Measurements from ENCODE around the gene CHORDC1. TPM values are rescaled to one million over a fixed set of nuclear protein-coding genes. Genes with fewer than 3 reads are reported as not detected.

The CHORDC1 gene
- total and polyA plus RNA-seq, 2 donors (not counting 3 experiments of a cell fraction or from before 2014, with no cell fraction given): 30.3 to 56.8 TPM

- DNase-seq (ENCODE audit: low read depth, low spot score) (no peak), FAIRE-seq (no peak)
- ChIA-PET POLR2A (no interaction called here), CTCF (interaction anchor here (1.0 kb wide), 1 partner anchor 9 kb away, joined by 3 read pairs; no protein-coding TSS in a partner anchor)
- no peaks in the 10 kb centered on the region for H3K27me3 ChIP-seq (ENCODE audit: control insufficient read depth in 2 of 2, insufficient read depth in 2 of 2, low read length in 2 of 2)
- intact Hi-C loops (cut with micrococcal nuclease): no loop called here
- H3K9me1 ChIP-seq (replicated peaks; ENCODE audit: control insufficient read depth, extremely low read depth, insufficient read depth, low read length): no peaks in the 10 kb centered on the region
- no TSS peak for BruUV-seq (replicated peaks)
- H3K9me3 ChIP-seq (replicated peaks; ENCODE audit: control insufficient read depth, insufficient read depth, low read length): no peaks in the 10 kb centered on the region
- H2AFZ ChIP-seq (ENCODE audit: low read depth, low read length): no peak overlapping the region
- no peaks in the 10 kb centered on the region for H4K20me1 ChIP-seq (replicated peaks; ENCODE audit: control insufficient read depth, extremely low read depth, insufficient read depth, low read length)
- H3K9ac ChIP-seq (replicated peaks; ENCODE audit: extremely low read depth, insufficient read depth, low read length): no peak overlapping the region
- H3K4me3 ChIP-seq (replicated peaks in 1 of 3; ENCODE audit: insufficient read depth in 1 of 3, low read depth in 1 of 3, low read length in 3 of 3): no peak overlapping the region
- H3K4me1 ChIP-seq (ENCODE audit: control insufficient read depth, extremely low read depth, insufficient read depth, low read length): no peaks in the 10 kb centered on the region
- no peak overlapping the region for H3K4me2 ChIP-seq (ENCODE audit: insufficient read depth, low read length)
- dilution Hi-C loops (cut with MboI; ENCODE audit: extremely low pct_ligation_motif_present, low sequenced_read_pairs): no loop called here
- H3K36me3 ChIP-seq (ENCODE audit: control insufficient read depth in 2 of 2, extremely low read depth in 1 of 2, insufficient read depth in 2 of 2, low read length in 2 of 2): peaks cover 0 to 15% of the 10 kb centered on the region in 2 experiments
- TF ChIP-seq FOS (IDR thresholded peaks at IDR 0.05; ENCODE audit: borderline replicate concordance, insufficient read depth, low read length): no peak
- TF ChIP-seq CTCF (IDR thresholded peaks at IDR 0.05; ENCODE audit: extremely low read depth in 1 of 2, insufficient read depth in 1 of 2, low read depth in 1 of 2, low read length in 2 of 2): no peak
- no peak for TF ChIP-seq JUN (IDR thresholded peaks at IDR 0.05; ENCODE audit: borderline replicate concordance, insufficient read depth, insufficient read length, low read depth)
- TF ChIP-seq POLR2AphosphoS5 (IDR thresholded peaks at IDR 0.05; ENCODE audit: insufficient read depth, low read depth, low read length): no peak
- no peak for TF ChIP-seq POLR2A (IDR thresholded peaks at IDR 0.05; ENCODE audit: low read depth, low read length)
- no peak for TF ChIP-seq GATA2 (IDR thresholded peaks at IDR 0.05; ENCODE audit: insufficient read depth, insufficient read length, low read depth, low read length)
- TF ChIP-seq MAX (IDR thresholded peaks at IDR 0.05; ENCODE audit: insufficient read depth, insufficient read length): no peak
- TF ChIP-seq EZH2 (IDR thresholded peaks at IDR 0.05; ENCODE audit: borderline replicate concordance, low read depth, low read length, severe bottlenecking): no peak
- no peak for TF ChIP-seq MYC (IDR thresholded peaks at IDR 0.05; ENCODE audit: low read depth, low read length)
- no peak overlapping the region for H3K27ac ChIP-seq (ENCODE audit: insufficient read depth, low read depth, low read length)
- H3K79me2 ChIP-seq (ENCODE audit: control insufficient read depth, insufficient read depth, low read length): no peaks in the 10 kb centered on the region
Observed at GRCh38 chr11:90202342-90202741, 20.5 kb downstream of the CHORDC1 start.

All from endothelial cell of umbilical vein (primary cell).